ENCODE measurements around the gene CTCFL. TPM values are rescaled to one million over a fixed set of nuclear protein-coding genes. Genes with fewer than 3 reads are reported as not detected.
A peak's percentile ranks its signal among the peaks of the same experiment; 100 is the strongest.

The CTCFL gene
- total and polyA plus RNA-seq, 2 of the 13 experiments (the other 11 are each of a cell fraction or from before 2014, with no cell fraction given) = 0.04 TPM; not detected in 1

GRCh38 chr20:57564180-57564802 is 39.4 kb upstream of the CTCFL start (continued):
- TF ChIP-seq ATM (IDR thresholded peaks at IDR 0.05; ENCODE audit: borderline replicate concordance) (no peak), MED1 (CRISPR knock-in tag; IDR thresholded peaks at IDR 0.05) (no peak), HNF1A (IDR thresholded peaks at IDR 0.05; ENCODE audit: low read depth) (no peak), HNF1A (CRISPR knock-in tag; IDR thresholded peaks at IDR 0.05; ENCODE audit: borderline replicate concordance) (no peak), ZNF672 (CRISPR knock-in tag; IDR thresholded peaks at IDR 0.05) (no peak), ZNF777 (CRISPR knock-in tag; IDR thresholded peaks at IDR 0.05) (no peak), MIXL1 (CRISPR knock-in tag; IDR thresholded peaks at IDR 0.05) (no peak), ZNF557 (CRISPR knock-in tag; IDR thresholded peaks at IDR 0.05) (no peak), MAX (IDR thresholded peaks at IDR 0.05) (no peak), TIGD3 (CRISPR knock-in tag; IDR thresholded peaks at IDR 0.05; ENCODE audit: borderline replicate concordance) (no peak), ZC3H13 (CRISPR knock-in tag; IDR thresholded peaks at IDR 0.05) (peak; percentile 42; the same call in 1 of the 2 replicates), ZSCAN29 (CRISPR knock-in tag; conservative IDR thresholded peaks at IDR 0.05) (no peak), ZNF607 (CRISPR knock-in tag; IDR thresholded peaks at IDR 0.05; ENCODE audit: borderline replicate concordance) (0 out of 2 replicates have a peak, but pooled peaks have one; percentile 28)
